Neural crest cell (in vitro differentiated cells): ENCODE measurements around the gene AQP7. TPM values are rescaled to one million over a fixed set of nuclear protein-coding genes. Genes with fewer than 3 reads are reported as not detected.

ENCODE experiments used
- DNase-seq: peaks from one replicate; pipeline ENCODE4 v3.0.0; 2021; ENCODE audit warnings: low read depth, mixed read lengths, low spot score
- H3K27ac Mint-ChIP-seq: one replicate; pipeline ENCODE4 v1.8.0; 2021; ENCODE audit warnings: mild to moderate bottlenecking, mixed read lengths; ENCODE audit not compliant: unreplicated experiment
- H3K27me3 Mint-ChIP-seq: 2 replicates; pipeline ENCODE4 v1.8.0; 2021; ENCODE audit warnings: low read depth, mild to moderate bottlenecking, mixed read lengths
- H3K36me3 Mint-ChIP-seq: 2 replicates; pipeline ENCODE4 v1.8.0; 2021; ENCODE audit warnings: low read depth, mild to moderate bottlenecking, mixed read lengths
- H3K4me1 Mint-ChIP-seq: 2 replicates; pipeline ENCODE4 v1.8.0; 2021; ENCODE audit warnings: mixed read lengths
- H3K4me3 Mint-ChIP-seq: one replicate; pipeline ENCODE4 v1.8.0; 2021; ENCODE audit warnings: mild to moderate bottlenecking, mixed read lengths
- H3K9me3 Mint-ChIP-seq: 2 replicates; pipeline ENCODE4 v1.8.0; 2021; ENCODE audit warnings: mixed read lengths
- total RNA-seq: library from RNA; stranded (reverse); gene quantifications from 2 replicates; pipeline ENCODE4 v1.2.1, GENCODE V29; 2021
- TF ChIP-seq, protein P1 (sequence below): fragments of 200-600 bp; sonication (generic); conservative IDR thresholded peaks from 2 replicates; pipeline ENCODE4 v1.5.0; 2021; ENCODE audit warnings: antibody characterized with exemption, mild to moderate bottlenecking

AQP7 gene
- total RNA-seq, 1 donor from 2014 or later, result 0.98 TPM

DNA sequence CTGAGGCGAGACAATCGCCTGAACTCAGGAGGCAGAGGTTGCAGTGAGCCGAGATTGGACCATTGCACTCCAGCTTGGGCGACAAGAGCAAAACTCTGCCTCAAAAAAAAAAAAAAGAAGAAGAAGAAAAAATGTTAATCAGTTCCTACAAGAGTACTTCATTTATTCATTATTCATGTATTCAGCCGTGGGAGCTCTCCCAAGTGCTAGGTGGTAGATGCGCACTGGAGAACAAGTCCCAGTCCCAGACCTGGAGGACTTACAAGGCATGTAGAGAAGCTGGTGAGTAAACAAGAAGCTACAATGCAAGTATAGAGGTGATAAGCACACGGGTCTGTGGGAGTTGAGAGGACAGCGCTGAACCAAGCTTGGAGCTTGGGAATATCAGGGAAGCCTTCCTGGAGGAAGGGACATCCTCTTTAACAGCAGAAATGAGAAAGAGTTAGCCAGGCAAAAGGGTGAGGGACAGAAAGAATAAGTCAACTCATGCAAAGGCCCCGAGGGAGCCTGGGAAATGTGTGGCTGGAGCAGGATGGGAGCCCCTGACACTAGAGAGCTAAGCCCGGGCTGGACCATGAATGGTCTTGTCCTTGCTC is 17.4 kb upstream of the AQP7 start:
- Mint-ChIP-seq H3K4me1 (no peaks in the 10 kb centered on the region), H3K4me3 (no peak overlapping the region), H3K27me3 (peaks cover 2% of the 10 kb centered on the region), H3K9me3 (no peaks in the 10 kb centered on the region), H3K36me3 (no peaks in the 10 kb centered on the region), H3K27ac (peak overlapping the region; percentile 31)
- DNase-seq, result no peak
- TF ChIP-seq, protein P1, sequence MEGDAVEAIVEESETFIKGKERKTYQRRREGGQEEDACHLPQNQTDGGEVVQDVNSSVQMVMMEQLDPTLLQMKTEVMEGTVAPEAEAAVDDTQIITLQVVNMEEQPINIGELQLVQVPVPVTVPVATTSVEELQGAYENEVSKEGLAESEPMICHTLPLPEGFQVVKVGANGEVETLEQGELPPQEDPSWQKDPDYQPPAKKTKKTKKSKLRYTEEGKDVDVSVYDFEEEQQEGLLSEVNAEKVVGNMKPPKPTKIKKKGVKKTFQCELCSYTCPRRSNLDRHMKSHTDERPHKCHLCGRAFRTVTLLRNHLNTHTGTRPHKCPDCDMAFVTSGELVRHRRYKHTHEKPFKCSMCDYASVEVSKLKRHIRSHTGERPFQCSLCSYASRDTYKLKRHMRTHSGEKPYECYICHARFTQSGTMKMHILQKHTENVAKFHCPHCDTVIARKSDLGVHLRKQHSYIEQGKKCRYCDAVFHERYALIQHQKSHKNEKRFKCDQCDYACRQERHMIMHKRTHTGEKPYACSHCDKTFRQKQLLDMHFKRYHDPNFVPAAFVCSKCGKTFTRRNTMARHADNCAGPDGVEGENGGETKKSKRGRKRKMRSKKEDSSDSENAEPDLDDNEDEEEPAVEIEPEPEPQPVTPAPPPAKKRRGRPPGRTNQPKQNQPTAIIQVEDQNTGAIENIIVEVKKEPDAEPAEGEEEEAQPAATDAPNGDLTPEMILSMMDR, result no peak

DNA sequence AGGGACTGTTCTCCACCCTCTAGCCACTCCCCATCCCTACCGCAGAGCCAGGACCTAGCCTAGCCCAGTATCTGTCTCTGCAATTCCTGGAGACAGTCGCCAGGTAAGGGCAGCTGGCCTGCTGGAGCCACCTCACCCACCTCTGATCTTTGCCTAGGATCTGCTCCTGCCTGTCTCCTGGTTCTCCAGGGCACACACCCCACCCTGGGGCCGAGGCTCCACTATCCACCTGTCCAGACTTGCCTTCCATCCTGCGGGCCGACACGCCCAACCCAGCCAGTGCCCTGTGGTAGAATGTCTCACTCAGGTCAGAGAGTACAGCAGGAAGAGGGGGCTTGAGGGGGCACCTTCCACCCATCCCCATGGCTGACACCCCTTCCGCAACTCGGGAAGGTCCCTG is 15.7 kb upstream of the AQP7 start:
- DNase-seq, result no peak
- Mint-ChIP-seq H3K27me3 (peaks cover 2% of the 10 kb centered on the region), H3K4me3 (no peak overlapping the region), H3K4me1 (no peaks in the 10 kb centered on the region), H3K36me3 (no peaks in the 10 kb centered on the region), H3K9me3 (no peaks in the 10 kb centered on the region), H3K27ac (peak overlapping the region; percentile 43)
- TF ChIP-seq, protein P1, result no peak

DNA sequence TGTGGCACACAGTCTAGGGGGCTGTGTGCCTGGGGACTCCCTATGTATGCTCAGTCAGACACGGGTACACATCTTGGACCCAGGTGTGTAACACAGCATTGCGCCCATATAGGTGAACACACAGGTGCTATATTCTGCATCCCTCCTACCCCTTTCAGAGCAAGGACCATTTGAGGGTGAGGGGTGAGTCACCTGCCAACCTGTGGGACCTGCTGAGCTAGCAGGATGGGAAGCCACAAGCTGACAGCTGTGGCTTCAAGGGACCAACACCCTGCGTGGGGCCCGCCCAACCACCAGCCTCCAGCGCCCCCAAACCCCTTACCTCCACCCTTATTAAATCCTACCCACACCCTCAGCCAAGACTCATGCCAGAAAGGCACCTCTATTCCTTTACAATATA is 14.6 kb upstream of the AQP7 start:
- TF ChIP-seq, protein P1, result no peak
- Mint-ChIP-seq H3K9me3 (no peaks in the 10 kb centered on the region), H3K27me3 (peaks cover 2% of the 10 kb centered on the region), H3K36me3 (no peaks in the 10 kb centered on the region), H3K4me1 (no peaks in the 10 kb centered on the region), H3K27ac (peak overlapping the region; percentile 78), H3K4me3 (no peak overlapping the region)
- DNase-seq, result no peak

DNA sequence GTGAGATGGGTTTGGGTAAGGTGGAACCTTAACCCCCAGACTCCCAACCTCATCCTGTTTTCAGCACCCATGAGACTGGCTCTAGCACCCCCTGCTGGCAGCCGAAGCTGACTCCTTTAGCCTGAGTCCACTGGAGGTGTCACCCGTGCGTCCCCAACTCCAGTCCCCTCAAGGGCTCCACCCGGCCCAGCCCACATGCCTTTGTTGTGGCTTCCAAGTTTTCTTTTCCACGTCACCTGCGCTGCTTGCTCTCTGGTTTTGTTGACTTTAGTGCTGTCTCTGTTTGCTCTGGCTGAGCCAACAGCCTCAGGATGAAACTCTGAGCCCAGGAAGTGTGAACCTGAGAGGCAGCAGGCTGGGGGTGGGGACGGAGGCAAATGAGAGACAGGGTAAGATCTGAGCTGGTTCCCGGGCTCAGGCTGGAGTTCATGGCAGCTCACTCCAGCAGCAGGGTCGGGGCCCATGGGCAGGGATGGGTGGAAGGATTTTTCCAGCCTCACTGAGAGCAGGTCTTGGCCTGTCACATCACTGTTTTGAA is 13.2 kb upstream of the AQP7 start:
- Mint-ChIP-seq H3K27me3 (peaks cover 2% of the 10 kb centered on the region), H3K27ac (no peak overlapping the region), H3K4me3 (no peak overlapping the region), H3K36me3 (no peaks in the 10 kb centered on the region), H3K4me1 (no peaks in the 10 kb centered on the region), H3K9me3 (no peaks in the 10 kb centered on the region)
- peak; percentile 69 for DNase-seq
- TF ChIP-seq, protein P1, result peak; percentile 71

DNA sequence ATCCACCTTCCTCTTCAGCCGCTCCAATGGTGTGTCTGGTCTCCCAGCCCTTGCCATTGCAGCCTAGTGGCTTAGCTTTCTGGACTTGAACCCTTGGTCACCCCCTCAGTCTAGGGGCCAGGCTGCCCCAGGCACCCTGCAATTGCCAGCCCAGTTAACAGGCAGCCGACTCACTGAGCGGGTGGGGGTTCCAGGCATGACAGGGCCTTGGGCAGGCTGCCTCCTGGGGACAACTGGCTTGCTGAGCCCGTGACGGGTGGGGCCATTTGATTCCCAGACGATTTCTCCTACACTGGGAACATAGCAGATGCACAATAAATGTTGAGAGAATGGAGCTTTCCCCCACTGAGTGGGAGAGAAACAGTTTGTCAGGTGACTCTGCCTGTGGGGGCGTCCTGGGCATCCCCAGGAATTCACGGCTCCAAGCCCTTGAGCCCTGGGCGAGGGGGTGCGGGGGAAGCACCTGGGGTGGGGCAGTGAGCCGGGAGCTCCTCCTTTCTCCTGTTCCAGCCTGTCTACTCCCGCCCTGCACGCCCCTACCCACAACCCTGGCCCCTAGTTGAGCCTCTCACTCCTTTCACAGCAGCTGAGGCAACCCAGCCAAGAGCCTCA is 12.6 kb upstream of the AQP7 start:
- H3K36me3 Mint-ChIP-seq, result no peaks in the 10 kb centered on the region
- DNase-seq, result no peak
- H3K4me1 Mint-ChIP-seq, result no peaks in the 10 kb centered on the region
- no peaks in the 10 kb centered on the region for H3K9me3 Mint-ChIP-seq
- TF ChIP-seq, protein P1, result no peak
- peaks cover 2% of the 10 kb centered on the region for H3K27me3 Mint-ChIP-seq
- H3K4me3 Mint-ChIP-seq, result no peak overlapping the region
- H3K27ac Mint-ChIP-seq, result no peak overlapping the region
